ENCODE results near the gene STIP1.
A peak's percentile ranks its signal among the peaks of the same experiment; 100 is the strongest.

GRCh38 chr11:64204080-64204440, 18.1 kb downstream of the STIP1 start:
- TF ChIP-seq CTCF (IDR thresholded peaks at IDR 0.05 in 2 of 3, conservative IDR thresholded peaks at IDR 0.05 in 1 of 3; ENCODE audit: borderline replicate concordance in 1 of 3, insufficient read depth in 1 of 3, low read depth in 2 of 3, low read length in 2 of 3), result no peak
- no peak for TF ChIP-seq CBX3 (IDR thresholded peaks at IDR 0.05; ENCODE audit: low read depth)
- TF ChIP-seq POLR2A (IDR thresholded peaks at IDR 0.05; ENCODE audit: borderline replicate concordance, extremely low read depth, insufficient read depth, insufficient read length), result no peak
- TF ChIP-seq SP1 (IDR thresholded peaks at IDR 0.05; ENCODE audit: low read depth), result no peak
- no peak for TF ChIP-seq JUND (IDR thresholded peaks at IDR 0.05)
- TF ChIP-seq EGR1 (IDR thresholded peaks at IDR 0.05; ENCODE audit: low read depth), result no peak
- no peak for TF ChIP-seq ZBTB33 (IDR thresholded peaks at IDR 0.05; ENCODE audit: extremely low read depth, insufficient replicate concordance, low read length)
- no peak for TF ChIP-seq TCF7L2 (IDR thresholded peaks at IDR 0.05; ENCODE audit: borderline replicate concordance, extremely low read depth, insufficient read depth, insufficient read length)
- no peak for TF ChIP-seq RAD21 (IDR thresholded peaks at IDR 0.05; ENCODE audit: low read depth)
- no peak for TF ChIP-seq REST (IDR thresholded peaks at IDR 0.05; ENCODE audit: low read depth)
- TF ChIP-seq POLR2AphosphoS5 (IDR thresholded peaks at IDR 0.05; ENCODE audit: low read depth, low read length), result no peak
- TF ChIP-seq EZH2 (IDR thresholded peaks at IDR 0.05), result no peak
- TF ChIP-seq SRF (IDR thresholded peaks at IDR 0.05; ENCODE audit: low read depth), result 0 out of 2 replicates have a peak, but pooled peaks have one; percentile 15

Measured in HCT116 (cell line).